Activated T-cell treated with anti-CD3 and anti-CD28 coated beads for 4 hours (primary cell): ENCODE data around the gene ATAD2B.

Experiments
- DNase-seq: peaks from one replicate; pipeline ENCODE4 v3.0.0-alpha.2; 2020

ATAD2B gene

DNA sequence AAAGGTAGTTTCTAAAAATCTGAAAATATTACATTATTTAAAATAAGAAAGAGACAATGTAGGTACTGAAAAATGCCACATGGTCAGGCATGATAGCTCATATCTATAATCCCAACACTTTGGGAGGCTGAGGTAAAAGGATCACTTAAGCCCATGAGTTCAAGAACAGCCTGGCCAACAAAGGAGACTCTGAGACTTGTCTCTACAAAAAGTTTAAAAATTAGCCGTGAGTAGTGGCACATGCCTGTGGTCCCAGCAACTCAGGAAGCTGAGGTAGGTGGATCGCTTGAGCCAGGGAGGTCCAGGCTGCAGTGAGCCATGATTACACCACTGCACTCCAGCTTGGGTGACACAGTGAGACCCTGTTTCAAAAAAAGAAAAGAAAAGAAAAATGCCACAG, 21.8 kb downstream of the ATAD2B start:
- DNase-seq: no peak

DNA sequence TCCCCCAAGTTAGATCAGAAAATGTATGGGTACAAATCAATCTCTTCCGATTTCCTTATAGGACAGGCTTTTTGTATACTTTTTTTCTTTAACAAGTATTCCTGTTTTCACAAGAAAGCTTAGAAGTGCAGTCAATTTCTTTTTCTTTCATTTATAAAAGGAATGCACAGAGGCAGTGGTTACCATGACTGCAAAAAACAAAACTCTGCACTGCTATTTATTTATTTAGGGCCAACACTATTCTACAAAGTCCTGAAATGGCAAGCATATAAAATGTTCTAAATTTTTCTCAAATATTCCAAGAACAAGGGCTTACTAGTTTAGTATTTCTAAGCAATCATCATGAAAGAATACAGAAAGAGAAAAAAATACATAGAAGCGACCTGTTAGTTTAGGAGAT, 22.2 kb downstream of the ATAD2B start:
- DNase-seq: no peak

GRCh38 chr2:23904215-23904614, 22.7 kb downstream of the ATAD2B start:
- no peak for DNase-seq

GRCh38 chr2:23903034-23903433, 23.9 kb downstream of the ATAD2B start:
- no peak for DNase-seq

- no peak for DNase-seq
Observed at GRCh38 chr2:23901966-23902846, 24.7 kb downstream of the ATAD2B start.

- DNase-seq: no peak
Observed at GRCh38 chr2:23900541-23901322, 26.2 kb downstream of the ATAD2B start.

GRCh38 chr2:23900133-23900532, 26.8 kb downstream of the ATAD2B start:
- no peak for DNase-seq

- DNase-seq: no peak
Observed at GRCh38 chr2:23871206-23871605, 55.7 kb downstream of the ATAD2B start.

DNA sequence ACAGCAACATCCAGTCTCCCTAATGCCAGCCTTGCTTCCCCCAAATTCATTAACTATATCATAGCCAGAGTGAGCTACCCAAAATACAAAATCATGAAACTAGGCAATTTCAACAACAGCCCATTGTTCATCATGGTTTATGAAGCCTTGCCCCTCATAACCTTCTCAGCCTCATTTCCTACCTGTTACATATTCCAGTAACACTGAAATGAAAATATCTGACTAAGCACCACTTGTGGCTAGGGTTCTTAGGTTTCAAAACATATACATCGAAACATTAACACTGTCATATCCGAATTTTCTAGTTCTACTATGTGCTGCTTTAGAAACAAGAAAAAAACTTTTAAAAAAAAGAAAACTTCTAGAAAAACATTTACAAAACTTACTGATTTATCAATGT, 59.5 kb downstream of the ATAD2B start:
- DNase-seq: no peak

GRCh38 chr2:23862716-23863426, 64.1 kb downstream of the ATAD2B start:
- DNase-seq: no peak

GRCh38 chr2:23861952-23862351, 65.0 kb downstream of the ATAD2B start:
- DNase-seq: no peak

GRCh38 chr2:23859983-23860382, 66.9 kb downstream of the ATAD2B start:
- DNase-seq: no peak

DNA sequence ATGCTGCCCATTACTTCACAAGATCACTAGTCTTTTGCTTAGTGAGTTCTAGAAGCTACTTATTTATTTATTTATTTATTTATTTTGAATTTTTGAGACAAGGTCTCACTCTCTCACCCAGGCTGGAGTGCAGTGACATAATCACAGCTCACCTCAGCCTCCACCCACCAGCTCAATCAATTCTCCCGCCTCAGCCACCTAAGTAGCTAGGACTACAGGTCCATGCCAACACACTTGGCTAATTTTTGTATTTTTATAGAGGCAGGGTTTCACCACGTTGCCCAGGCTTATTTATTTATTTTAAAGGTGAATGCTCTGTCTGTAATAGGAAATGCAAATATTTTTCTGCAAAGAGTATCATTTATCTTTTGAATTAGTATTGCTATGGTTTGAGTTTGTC, 67.7 kb downstream of the ATAD2B start:
- DNase-seq: no peak

GRCh38 chr2:23850564-23851256, 76.2 kb downstream of the ATAD2B start:
- DNase-seq: no peak

DNA sequence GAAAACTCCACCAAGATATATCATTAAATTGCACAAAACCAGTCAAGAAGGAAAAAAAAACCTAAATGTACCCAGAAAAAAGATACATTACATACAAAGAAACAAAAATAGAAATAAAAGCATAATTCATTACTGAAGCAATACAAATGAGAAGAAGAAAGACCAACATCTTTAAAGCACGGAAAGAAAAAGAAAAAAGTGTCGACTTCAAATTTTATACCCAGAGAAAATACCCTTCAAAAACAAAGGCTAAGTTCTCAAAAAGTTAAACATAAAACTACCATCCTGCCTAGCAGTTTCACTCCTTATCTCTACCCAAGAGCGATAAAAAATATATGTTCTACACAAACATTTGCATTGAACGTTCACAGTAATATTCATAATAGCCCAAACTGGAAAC, 82.0 kb downstream of the ATAD2B start:
- DNase-seq: no peak

DNA sequence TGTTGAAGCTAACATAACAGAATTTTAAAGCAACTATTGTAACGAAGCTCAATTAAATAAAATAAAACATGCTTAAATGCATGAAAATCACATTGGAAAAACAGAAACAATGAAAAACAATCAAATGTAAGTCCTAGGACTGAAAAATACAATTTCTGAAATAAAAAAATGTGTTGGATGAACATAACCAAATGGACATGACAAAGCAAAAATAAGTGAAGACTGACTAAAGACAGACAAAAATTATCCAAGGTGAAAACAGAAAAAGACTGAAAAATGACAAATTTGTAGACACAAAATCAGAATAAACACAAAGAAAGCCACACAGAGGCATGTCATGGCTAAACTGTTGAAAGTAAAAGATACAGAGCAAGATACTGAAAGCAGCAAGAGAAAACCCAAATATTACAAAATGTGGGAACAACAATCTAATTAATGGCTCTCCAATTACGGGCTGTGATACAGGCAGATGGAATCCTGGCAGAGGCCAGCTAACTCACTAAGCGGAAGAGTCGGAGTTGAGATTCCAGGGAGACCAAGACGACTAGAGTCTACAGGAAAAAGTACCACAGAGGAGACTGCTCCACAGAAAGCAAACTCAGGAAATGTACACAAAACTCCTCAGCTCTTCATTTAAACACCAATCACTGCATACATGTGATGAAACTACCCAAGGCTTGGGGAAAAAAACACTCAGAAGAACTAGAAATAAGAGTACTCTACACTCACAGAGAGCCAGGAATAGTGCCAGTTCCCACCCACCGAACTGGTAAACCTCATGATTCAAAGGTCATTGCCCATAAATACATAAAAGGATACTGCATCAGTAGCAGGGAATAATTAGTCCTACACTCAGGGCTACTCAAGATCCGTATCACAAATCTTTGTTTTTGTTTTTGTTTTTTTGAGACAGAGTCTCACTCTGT, 83.6 kb downstream of the ATAD2B start:
- no peak for DNase-seq

- DNase-seq: no peak
Observed at GRCh38 chr2:23839919-23840578, 86.9 kb downstream of the ATAD2B start.

DNA sequence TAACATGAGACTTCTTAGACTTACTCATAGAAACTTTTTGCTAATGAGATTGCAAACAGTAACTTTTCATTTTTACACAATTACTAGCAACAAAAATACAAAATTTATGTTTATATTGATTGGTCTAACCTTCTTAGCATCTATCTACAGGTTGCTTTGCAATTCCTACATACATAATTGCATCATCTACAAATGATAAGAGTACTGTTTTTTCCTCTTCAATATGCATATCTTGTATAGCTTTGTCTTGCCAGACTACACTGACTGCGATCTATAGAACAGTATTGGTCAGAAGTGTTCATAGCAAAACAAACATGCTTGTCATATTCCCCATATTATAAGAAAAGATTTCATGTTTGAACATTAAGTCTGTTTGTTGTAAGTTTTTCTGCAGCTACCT, 87.9 kb downstream of the ATAD2B start:
- no peak for DNase-seq

DNA sequence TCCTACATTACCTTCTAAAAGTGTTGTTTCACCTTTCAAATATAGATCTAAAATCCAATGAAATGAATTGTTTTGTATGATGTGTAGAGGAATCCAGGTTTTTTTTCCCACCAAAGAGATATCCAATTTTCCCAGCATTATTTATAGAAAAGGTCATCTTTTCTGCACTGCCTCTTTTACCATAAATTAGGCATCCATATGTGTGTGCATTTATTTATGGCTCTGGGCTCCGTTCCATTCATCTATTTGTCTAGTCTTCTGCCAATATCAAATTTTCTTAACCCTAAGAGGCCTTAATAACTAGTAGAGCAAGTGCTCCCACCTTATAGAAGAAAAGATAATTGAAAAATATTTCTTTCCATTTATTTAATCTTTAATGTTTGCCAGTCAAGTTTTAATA, 88.3 kb downstream of the ATAD2B start:
- DNase-seq: no peak

- DNase-seq: no peak
Observed at GRCh38 chr2:23837871-23838270, 89.1 kb downstream of the ATAD2B start.

GRCh38 chr2:23836971-23837565, 89.9 kb downstream of the ATAD2B start:
- no peak for DNase-seq
